ENCODE data around the gene PLK1.

PLK1 gene

GRCh38 chr16:23739516-23739915 lies 60.8 kb downstream of the PLK1 start:
- H2BK5ac ChIP-seq (ENCODE audit: low read length), result no peak overlapping the region
- no peaks in the 10 kb centered on the region for H3K9me3 ChIP-seq (replicated peaks in 1 of 2; ENCODE audit: control insufficient read depth in 2 of 2, insufficient read depth in 1 of 2, low read depth in 1 of 2, low read length in 2 of 2)
- DNase-seq (ENCODE audit: low spot score), result no peak
- no peak overlapping the region for H2BK12ac ChIP-seq (ENCODE audit: low read length)
- H3K27ac ChIP-seq (replicated peaks; ENCODE audit: low read length), result no peak overlapping the region
- H3K9ac ChIP-seq (ENCODE audit: low read depth, low read length, poor library complexity), result no peak overlapping the region
- H2AK5ac ChIP-seq (ENCODE audit: low read depth, low read length), result no peak overlapping the region
- no CpG with 5 or more reads among the region's 1 CpG for WGBS, 2 donors (ENCODE audit: extremely low coverage in 2 of 2, insufficient read length in 2 of 2, insufficient replicate concordance in 1 of 2)
- H3K79me1 ChIP-seq (ENCODE audit: low read depth, low read length), result no peaks in the 10 kb centered on the region
- H3K4me3 ChIP-seq (ENCODE audit: low read length in 2 of 2), result no peak overlapping the region
- no peak overlapping the region for H2BK15ac ChIP-seq (ENCODE audit: low read length)
- no peak overlapping the region for H4K91ac ChIP-seq (ENCODE audit: low read depth, low read length, poor library complexity)
- H3K23ac ChIP-seq (ENCODE audit: low read depth, low read length, poor library complexity), result no peak overlapping the region
- no peaks in the 10 kb centered on the region for H3K4me1 ChIP-seq (ENCODE audit: control insufficient read depth in 2 of 2, insufficient read depth in 1 of 2, low read depth in 1 of 2, low read length in 2 of 2)
- H3K36me3 ChIP-seq (replicated peaks in 1 of 2; ENCODE audit: control insufficient read depth in 2 of 2, insufficient read depth in 2 of 2, low read length in 2 of 2), result no peaks in the 10 kb centered on the region
- no peak overlapping the region for H3K18ac ChIP-seq (ENCODE audit: low read length)
- no peak overlapping the region for H3K4me2 ChIP-seq (ENCODE audit: insufficient read depth, low read length, poor library complexity, severe bottlenecking)
- H3K14ac ChIP-seq (ENCODE audit: low read length), result no peak overlapping the region
- no peak overlapping the region for H2AFZ ChIP-seq (ENCODE audit: low read length)
- H2BK120ac ChIP-seq (ENCODE audit: low read depth, low read length), result no peak overlapping the region
- H3K4ac ChIP-seq (ENCODE audit: low read length), result no peak overlapping the region
- H4K8ac ChIP-seq (ENCODE audit: low read depth, low read length), result no peak overlapping the region
- peaks cover 0 to 3% (median 0%) of the 10 kb centered on the region in 3 experiments for H3K27me3 ChIP-seq (ENCODE audit: control insufficient read depth in 3 of 3, insufficient read depth in 3 of 3, low read depth in 1 of 3, low read length in 3 of 3)
